GM23338 (cell line): ENCODE results near the gene TNS3. TPM values are rescaled to one million over a fixed set of nuclear protein-coding genes. Genes with fewer than 3 reads are reported as not detected.

ENCODE experiments used
- ATAC-seq: fragments of 200-7000 bp; cut with Tn5 transposase; 3 replicates; pipeline ENCODE4 v1.9.1; 2020
- DNase-seq: peaks from one replicate; pipeline ENCODE4 v3.0.0-alpha.2; 2015; ENCODE audit warnings: low spot score
- H2AFZ ChIP-seq: fragments of 200-600 bp; sonication (generic); 2 replicates; pipeline ENCODE4 v1.8.0; 2016; ENCODE audit warnings: antibody characterized with exemption, mild to moderate bottlenecking, moderate library complexity
- H3F3A ChIP-seq: fragments of 200-600 bp; sonication (generic); replicated peaks from 2 replicates; pipeline ENCODE4 v1.8.0; 2017; ENCODE audit warnings: antibody characterized with exemption, mixed run types, low read depth
- H3K27ac ChIP-seq: fragments of 200-600 bp; sonication (generic); 2 replicates; pipeline ENCODE4 v1.6.1; 2016; ENCODE audit warnings: low read depth
- H3K27me3 ChIP-seq: fragments of 200-600 bp; sonication (generic); 2 replicates; pipeline ENCODE4 v1.8.0; 2016; ENCODE audit warnings: mild to moderate bottlenecking, mixed run types, moderate library complexity; ENCODE audit not compliant: insufficient read depth
- H3K36me3 ChIP-seq: fragments of 200-600 bp; sonication (generic); 2 replicates; pipeline ENCODE4 v1.8.0; 2016; ENCODE audit warnings: mild to moderate bottlenecking; ENCODE audit not compliant: insufficient read depth
- H3K4me1 ChIP-seq: fragments of 200-600 bp; sonication (generic); 2 replicates; pipeline ENCODE4 v1.8.0; 2016; ENCODE audit warnings: mild to moderate bottlenecking, moderate library complexity; ENCODE audit not compliant: insufficient read depth
- H3K4me2 ChIP-seq: fragments of 200-600 bp; sonication (generic); 2 replicates; pipeline ENCODE4 v1.7.1; 2017; ENCODE audit warnings: mixed run types
- H3K4me3 ChIP-seq: fragments of 200-600 bp; sonication (generic); 2 replicates; pipeline ENCODE4 v1.6.1; 2016; ENCODE audit warnings: mixed run types
- H3K79me2 ChIP-seq: fragments of 200-600 bp; sonication (generic); replicated peaks from 2 replicates; pipeline ENCODE4 v1.8.0; 2017; ENCODE audit warnings: mild to moderate bottlenecking; ENCODE audit not compliant: insufficient read depth
- H3K9me2 ChIP-seq: fragments of 200-600 bp; sonication (generic); 2 replicates; pipeline ENCODE4 v1.8.0; 2017; ENCODE audit not compliant: insufficient read depth
- H4K20me1 ChIP-seq: fragments of 200-600 bp; sonication (generic); replicated peaks from 2 replicates; pipeline ENCODE4 v1.8.0; 2017; ENCODE audit warnings: mild to moderate bottlenecking; ENCODE audit not compliant: insufficient read depth
- H3K27ac Mint-ChIP-seq: 2 replicates; pipeline ENCODE4 v1.8.0; 2020; ENCODE audit warnings: inconsistent platforms, mild to moderate bottlenecking, moderate library complexity, mixed read lengths
- H3K27me3 Mint-ChIP-seq: 3 replicates; pipeline ENCODE4 v1.8.0; 2022; ENCODE audit warnings: low read depth, mild to moderate bottlenecking, moderate library complexity, mixed read lengths, inconsistent platforms; ENCODE audit not compliant: insufficient read depth, poor library complexity
- H3K36me3 Mint-ChIP-seq: 3 replicates; pipeline ENCODE4 v1.8.0; 2021; ENCODE audit warnings: low read depth, mild to moderate bottlenecking, inconsistent platforms, moderate library complexity, mixed read lengths
- H3K4me1 Mint-ChIP-seq: 3 replicates; pipeline ENCODE4 v1.8.0; 2020; ENCODE audit warnings: mild to moderate bottlenecking, inconsistent platforms, mixed read lengths
- H3K4me3 Mint-ChIP-seq: 3 replicates; pipeline ENCODE4 v1.8.0; 2021; ENCODE audit warnings: moderate library complexity, mild to moderate bottlenecking, inconsistent platforms, mixed read lengths
- H3K9me3 Mint-ChIP-seq: 3 replicates; pipeline ENCODE4 v1.8.0; 2020; ENCODE audit warnings: moderate library complexity, mild to moderate bottlenecking, inconsistent platforms, mixed read lengths
- CREB1 ChIP-seq: fragments of 250-450 bp; sonication (Bioruptor Pico); IDR thresholded peaks from 2 replicates; pipeline ENCODE4 v1.5.0; 2020; ENCODE audit warnings: low read depth, mild to moderate bottlenecking, moderate library complexity
- EZH2 ChIP-seq: fragments of 200-600 bp; sonication (generic); IDR thresholded peaks from one replicate; pipeline ENCODE4 v1.8.0; 2017; ENCODE audit warnings: antibody characterized with exemption, mild to moderate bottlenecking, low read depth; ENCODE audit not compliant: unreplicated experiment
- EZH2phosphoT487 ChIP-seq: fragments of 200-600 bp; sonication (generic); IDR thresholded peaks from one replicate; pipeline ENCODE4 v1.8.1; 2018; ENCODE audit warnings: antibody characterized with exemption; ENCODE audit not compliant: unreplicated experiment
- JUNB ChIP-seq: IDR thresholded peaks from one replicate; pipeline ENCODE4 v1.6.1; 2016; ENCODE audit warnings: antibody characterized with exemption; ENCODE audit not compliant: unreplicated experiment
- NANOG ChIP-seq: IDR thresholded peaks from 2 replicates; pipeline ENCODE4 v1.6.1; 2016; ENCODE audit warnings: antibody characterized with exemption, borderline replicate concordance
- POLR2AphosphoS5 ChIP-seq: IDR thresholded peaks from 2 replicates; pipeline ENCODE4 v1.6.1; 2016; ENCODE audit warnings: antibody characterized with exemption, low read depth
- STAT1 ChIP-seq: IDR thresholded peaks from one replicate; pipeline ENCODE4 v1.6.1; 2016; ENCODE audit warnings: antibody characterized with exemption; ENCODE audit not compliant: unreplicated experiment
- ZNF114 ChIP-seq: fragments of 250-450 bp; sonication (Bioruptor Pico); IDR thresholded peaks from 2 replicates; pipeline ENCODE4 v1.5.0; 2020; ENCODE audit warnings: mild to moderate bottlenecking, moderate library complexity
- ZNF331 ChIP-seq: fragments of 250-450 bp; sonication (Bioruptor Pico); IDR thresholded peaks from 2 replicates; pipeline ENCODE4 v1.5.0; 2020; ENCODE audit warnings: low read depth, mild to moderate bottlenecking, moderate library complexity
- polyA plus RNA-seq: library from polyadenylated mRNA; unstranded; fragments of >200 nt; fragmentation: Nextera tagmentation; extraction: Ambion mirVana; gene quantifications from 2 replicates; pipeline ENCODE4 v1.2.1, GENCODE V29; 2016
- total RNA-seq: library from RNA; depleted of rRNA; stranded (reverse); fragments of >200 nt; shearing (Covaris generic); gene quantifications from 2 replicates; pipeline ENCODE4 v1.2.3, GENCODE V29; 2014
- TF ChIP-seq, protein P1 (sequence below): IDR thresholded peaks from one replicate; pipeline ENCODE4 v1.6.1; 2018; ENCODE audit warnings: antibody characterized with exemption; ENCODE audit not compliant: unreplicated experiment
- TF ChIP-seq, protein P2 (sequence below), 2 experiments: fragments of 200-600 bp in 1 of 2; sonication (generic) in 1 of 2; conservative IDR thresholded peaks; 2 replicates each; pipeline versions ENCODE4 v1.5.1 to v1.6.1; 2016 to 2017; ENCODE audit warnings: antibody characterized with exemption in 2 of 2, low read depth in 2 of 2, mild to moderate bottlenecking in 2 of 2, moderate library complexity in 1 of 2
- TF ChIP-seq, protein P3 (sequence below): fragments of 250-450 bp; sonication (Bioruptor Pico); IDR thresholded peaks from 2 replicates; pipeline ENCODE4 v1.5.0; 2020; ENCODE audit warnings: mild to moderate bottlenecking, moderate library complexity
- TF ChIP-seq, protein P4 (sequence below): IDR thresholded peaks from 2 replicates; pipeline ENCODE4 v1.6.1; 2016; ENCODE audit warnings: antibody characterized with exemption

Gene TNS3
- total and polyA plus RNA-seq, 2 experiments from 2014 or later = 6.2 to 28.7 TPM

DNA sequence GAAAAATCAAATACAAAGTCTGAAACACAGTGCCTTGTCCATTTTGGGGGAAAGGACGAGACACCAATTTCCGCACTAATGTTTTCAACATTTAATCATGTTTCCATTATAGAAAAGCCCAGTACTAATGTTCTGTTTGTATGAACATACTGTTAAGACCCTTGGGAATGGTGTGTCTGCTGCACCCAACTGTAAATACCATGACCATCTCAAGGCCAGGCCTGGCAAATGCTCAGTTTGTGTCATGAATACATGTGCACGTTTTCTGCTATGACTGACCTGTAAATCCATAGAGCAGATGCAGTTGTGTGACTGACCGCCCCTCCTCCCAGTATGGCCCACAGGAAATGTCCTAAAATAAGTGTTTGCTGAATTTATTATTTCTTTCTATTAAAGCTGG lies 270.0 kb downstream of the TNS3 start (continued):
- TF ChIP-seq ZNF114 (CRISPR knock-in tag) = no peak

DNA sequence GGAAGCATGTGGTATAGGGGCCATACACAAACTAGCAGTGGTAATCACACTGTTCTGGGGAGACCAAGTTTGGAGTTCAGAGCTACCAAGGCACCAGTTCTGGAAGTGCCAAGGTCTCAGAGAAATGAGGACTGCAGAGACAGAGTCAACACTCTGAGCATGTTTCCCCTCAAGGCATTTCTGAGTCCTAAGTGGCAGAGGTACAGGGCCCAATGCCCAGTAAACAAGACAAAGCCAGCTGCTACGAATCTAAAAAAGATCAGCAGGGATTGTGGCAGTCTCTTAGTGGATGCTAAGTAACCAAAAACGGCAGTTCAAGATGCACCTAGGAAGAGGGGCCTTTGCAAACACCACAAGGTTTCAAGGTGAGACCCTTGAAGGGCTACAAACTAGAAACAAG lies 271.9 kb downstream of the TNS3 start:
- no peak for ATAC-seq

More for the DNA sequence above, 271.9 kb downstream of the TNS3 start:
- H3K27me3 Mint-ChIP-seq = peaks cover 8% of the 10 kb centered on the region
- no peak overlapping the region for H3K4me2 ChIP-seq
- H3K27ac ChIP-seq = no peak overlapping the region
- H3K9me3 Mint-ChIP-seq = no peaks in the 10 kb centered on the region
- no peak overlapping the region for H3K4me3 ChIP-seq
- no peak for DNase-seq
- H3K36me3 ChIP-seq = no peaks in the 10 kb centered on the region
- no peak overlapping the region for H2AFZ ChIP-seq
- peaks cover 12% of the 10 kb centered on the region for H3K36me3 Mint-ChIP-seq
- TF ChIP-seq POLR2AphosphoS5 (no peak), CREB1 (CRISPR knock-in tag) (no peak), ZNF331 (CRISPR knock-in tag) (no peak), JUNB (no peak), NANOG (no peak), EZH2phosphoT487 (no peak), ZNF114 (CRISPR knock-in tag) (no peak), STAT1 (no peak), EZH2 (no peak)
- TF ChIP-seq, protein P1, sequence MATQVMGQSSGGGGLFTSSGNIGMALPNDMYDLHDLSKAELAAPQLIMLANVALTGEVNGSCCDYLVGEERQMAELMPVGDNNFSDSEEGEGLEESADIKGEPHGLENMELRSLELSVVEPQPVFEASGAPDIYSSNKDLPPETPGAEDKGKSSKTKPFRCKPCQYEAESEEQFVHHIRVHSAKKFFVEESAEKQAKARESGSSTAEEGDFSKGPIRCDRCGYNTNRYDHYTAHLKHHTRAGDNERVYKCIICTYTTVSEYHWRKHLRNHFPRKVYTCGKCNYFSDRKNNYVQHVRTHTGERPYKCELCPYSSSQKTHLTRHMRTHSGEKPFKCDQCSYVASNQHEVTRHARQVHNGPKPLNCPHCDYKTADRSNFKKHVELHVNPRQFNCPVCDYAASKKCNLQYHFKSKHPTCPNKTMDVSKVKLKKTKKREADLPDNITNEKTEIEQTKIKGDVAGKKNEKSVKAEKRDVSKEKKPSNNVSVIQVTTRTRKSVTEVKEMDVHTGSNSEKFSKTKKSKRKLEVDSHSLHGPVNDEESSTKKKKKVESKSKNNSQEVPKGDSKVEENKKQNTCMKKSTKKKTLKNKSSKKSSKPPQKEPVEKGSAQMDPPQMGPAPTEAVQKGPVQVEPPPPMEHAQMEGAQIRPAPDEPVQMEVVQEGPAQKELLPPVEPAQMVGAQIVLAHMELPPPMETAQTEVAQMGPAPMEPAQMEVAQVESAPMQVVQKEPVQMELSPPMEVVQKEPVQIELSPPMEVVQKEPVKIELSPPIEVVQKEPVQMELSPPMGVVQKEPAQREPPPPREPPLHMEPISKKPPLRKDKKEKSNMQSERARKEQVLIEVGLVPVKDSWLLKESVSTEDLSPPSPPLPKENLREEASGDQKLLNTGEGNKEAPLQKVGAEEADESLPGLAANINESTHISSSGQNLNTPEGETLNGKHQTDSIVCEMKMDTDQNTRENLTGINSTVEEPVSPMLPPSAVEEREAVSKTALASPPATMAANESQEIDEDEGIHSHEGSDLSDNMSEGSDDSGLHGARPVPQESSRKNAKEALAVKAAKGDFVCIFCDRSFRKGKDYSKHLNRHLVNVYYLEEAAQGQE = no peak
- TF ChIP-seq, protein P2, sequence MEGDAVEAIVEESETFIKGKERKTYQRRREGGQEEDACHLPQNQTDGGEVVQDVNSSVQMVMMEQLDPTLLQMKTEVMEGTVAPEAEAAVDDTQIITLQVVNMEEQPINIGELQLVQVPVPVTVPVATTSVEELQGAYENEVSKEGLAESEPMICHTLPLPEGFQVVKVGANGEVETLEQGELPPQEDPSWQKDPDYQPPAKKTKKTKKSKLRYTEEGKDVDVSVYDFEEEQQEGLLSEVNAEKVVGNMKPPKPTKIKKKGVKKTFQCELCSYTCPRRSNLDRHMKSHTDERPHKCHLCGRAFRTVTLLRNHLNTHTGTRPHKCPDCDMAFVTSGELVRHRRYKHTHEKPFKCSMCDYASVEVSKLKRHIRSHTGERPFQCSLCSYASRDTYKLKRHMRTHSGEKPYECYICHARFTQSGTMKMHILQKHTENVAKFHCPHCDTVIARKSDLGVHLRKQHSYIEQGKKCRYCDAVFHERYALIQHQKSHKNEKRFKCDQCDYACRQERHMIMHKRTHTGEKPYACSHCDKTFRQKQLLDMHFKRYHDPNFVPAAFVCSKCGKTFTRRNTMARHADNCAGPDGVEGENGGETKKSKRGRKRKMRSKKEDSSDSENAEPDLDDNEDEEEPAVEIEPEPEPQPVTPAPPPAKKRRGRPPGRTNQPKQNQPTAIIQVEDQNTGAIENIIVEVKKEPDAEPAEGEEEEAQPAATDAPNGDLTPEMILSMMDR (conservative IDR thresholded peaks at IDR 0.05; ENCODE audit: low read depth in 2 of 2) = no peak
- TF ChIP-seq, protein P3, sequence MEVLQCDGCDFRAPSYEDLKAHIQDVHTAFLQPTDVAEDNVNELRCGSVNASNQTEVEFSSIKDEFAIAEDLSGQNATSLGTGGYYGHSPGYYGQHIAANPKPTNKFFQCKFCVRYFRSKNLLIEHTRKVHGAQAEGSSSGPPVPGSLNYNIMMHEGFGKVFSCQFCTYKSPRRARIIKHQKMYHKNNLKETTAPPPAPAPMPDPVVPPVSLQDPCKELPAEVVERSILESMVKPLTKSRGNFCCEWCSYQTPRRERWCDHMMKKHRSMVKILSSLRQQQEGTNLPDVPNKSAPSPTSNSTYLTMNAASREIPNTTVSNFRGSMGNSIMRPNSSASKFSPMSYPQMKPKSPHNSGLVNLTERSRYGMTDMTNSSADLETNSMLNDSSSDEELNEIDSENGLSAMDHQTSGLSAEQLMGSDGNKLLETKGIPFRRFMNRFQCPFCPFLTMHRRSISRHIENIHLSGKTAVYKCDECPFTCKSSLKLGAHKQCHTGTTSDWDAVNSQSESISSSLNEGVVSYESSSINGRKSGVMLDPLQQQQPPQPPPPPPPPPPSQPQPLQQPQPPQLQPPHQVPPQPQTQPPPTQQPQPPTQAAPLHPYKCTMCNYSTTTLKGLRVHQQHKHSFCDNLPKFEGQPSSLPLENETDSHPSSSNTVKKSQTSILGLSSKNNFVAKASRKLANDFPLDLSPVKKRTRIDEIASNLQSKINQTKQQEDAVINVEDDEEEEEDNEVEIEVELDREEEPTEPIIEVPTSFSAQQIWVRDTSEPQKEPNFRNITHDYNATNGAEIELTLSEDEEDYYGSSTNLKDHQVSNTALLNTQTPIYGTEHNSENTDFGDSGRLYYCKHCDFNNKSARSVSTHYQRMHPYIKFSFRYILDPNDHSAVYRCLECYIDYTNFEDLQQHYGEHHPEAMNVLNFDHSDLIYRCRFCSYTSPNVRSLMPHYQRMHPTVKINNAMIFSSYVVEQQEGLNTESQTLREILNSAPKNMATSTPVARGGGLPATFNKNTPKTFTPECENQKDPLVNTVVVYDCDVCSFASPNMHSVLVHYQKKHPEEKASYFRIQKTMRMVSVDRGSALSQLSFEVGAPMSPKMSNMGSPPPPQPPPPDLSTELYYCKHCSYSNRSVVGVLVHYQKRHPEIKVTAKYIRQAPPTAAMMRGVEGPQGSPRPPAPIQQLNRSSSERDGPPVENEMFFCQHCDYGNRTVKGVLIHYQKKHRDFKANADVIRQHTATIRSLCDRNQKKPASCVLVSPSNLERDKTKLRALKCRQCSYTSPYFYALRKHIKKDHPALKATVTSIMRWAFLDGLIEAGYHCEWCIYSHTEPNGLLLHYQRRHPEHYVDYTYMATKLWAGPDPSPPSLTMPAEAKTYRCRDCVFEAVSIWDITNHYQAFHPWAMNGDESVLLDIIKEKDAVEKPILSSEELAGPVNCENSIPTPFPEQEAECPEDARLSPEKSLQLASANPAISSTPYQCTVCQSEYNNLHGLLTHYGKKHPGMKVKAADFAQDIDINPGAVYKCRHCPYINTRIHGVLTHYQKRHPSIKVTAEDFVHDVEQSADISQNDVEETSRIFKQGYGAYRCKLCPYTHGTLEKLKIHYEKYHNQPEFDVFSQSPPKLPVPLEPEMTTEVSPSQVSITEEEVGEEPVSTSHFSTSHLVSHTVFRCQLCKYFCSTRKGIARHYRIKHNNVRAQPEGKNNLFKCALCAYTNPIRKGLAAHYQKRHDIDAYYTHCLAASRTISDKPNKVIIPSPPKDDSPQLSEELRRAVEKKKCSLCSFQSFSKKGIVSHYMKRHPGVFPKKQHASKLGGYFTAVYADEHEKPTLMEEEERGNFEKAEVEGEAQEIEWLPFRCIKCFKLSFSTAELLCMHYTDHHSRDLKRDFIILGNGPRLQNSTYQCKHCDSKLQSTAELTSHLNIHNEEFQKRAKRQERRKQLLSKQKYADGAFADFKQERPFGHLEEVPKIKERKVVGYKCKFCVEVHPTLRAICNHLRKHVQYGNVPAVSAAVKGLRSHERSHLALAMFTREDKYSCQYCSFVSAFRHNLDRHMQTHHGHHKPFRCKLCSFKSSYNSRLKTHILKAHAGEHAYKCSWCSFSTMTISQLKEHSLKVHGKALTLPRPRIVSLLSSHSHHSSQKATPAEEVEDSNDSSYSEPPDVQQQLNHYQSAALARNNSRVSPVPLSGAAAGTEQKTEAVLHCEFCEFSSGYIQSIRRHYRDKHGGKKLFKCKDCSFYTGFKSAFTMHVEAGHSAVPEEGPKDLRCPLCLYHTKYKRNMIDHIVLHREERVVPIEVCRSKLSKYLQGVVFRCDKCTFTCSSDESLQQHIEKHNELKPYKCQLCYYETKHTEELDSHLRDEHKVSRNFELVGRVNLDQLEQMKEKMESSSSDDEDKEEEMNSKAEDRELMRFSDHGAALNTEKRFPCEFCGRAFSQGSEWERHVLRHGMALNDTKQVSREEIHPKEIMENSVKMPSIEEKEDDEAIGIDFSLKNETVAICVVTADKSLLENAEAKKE (CRISPR knock-in tag) = no peak
- TF ChIP-seq, protein P4, sequence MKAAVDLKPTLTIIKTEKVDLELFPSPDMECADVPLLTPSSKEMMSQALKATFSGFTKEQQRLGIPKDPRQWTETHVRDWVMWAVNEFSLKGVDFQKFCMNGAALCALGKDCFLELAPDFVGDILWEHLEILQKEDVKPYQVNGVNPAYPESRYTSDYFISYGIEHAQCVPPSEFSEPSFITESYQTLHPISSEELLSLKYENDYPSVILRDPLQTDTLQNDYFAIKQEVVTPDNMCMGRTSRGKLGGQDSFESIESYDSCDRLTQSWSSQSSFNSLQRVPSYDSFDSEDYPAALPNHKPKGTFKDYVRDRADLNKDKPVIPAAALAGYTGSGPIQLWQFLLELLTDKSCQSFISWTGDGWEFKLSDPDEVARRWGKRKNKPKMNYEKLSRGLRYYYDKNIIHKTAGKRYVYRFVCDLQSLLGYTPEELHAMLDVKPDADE = no peak
- H3K4me3 Mint-ChIP-seq = no peak overlapping the region
- H3K4me1 ChIP-seq = no peaks in the 10 kb centered on the region
- H4K20me1 ChIP-seq = no peaks in the 10 kb centered on the region; the same call in 1 of the 2 replicates
- H3K79me2 ChIP-seq = no peaks in the 10 kb centered on the region
- no peaks in the 10 kb centered on the region for H3K9me2 ChIP-seq
- H3F3A ChIP-seq = no peaks in the 10 kb centered on the region
- peaks cover 12% of the 10 kb centered on the region for H3K4me1 Mint-ChIP-seq
- H3K27ac Mint-ChIP-seq = no peak overlapping the region
- H3K27me3 ChIP-seq = no peaks in the 10 kb centered on the region
